Panc1 (cell line): ENCODE measurements around the gene RIMS1. TPM values are rescaled to one million over a fixed set of nuclear protein-coding genes. Genes with fewer than 3 reads are reported as not detected.

ENCODE experiments used
- ATAC-seq: fragments of 200-7000 bp; cut with Tn5 transposase; 2 replicates; pipeline ENCODE4 v1.9.1; 2020; ENCODE audit warnings: mild to moderate bottlenecking, moderate library complexity
- BruUV-seq: library from RNA; stranded (reverse); fragments of 400-500 nt; replicated peaks from 2 replicates; lab custom pipeline; 2021; lab: Mats Ljungman, UMichigan
- CTCF ChIA-PET: fragments of 300-600 bp; sonication (Branson Sonifier 250); formaldehyde crosslinking; loops from one replicate; lab custom pipeline; 2022; ENCODE audit warnings: antibody characterized with exemption; lab: Charles Lee
- POLR2A ChIA-PET: fragments of 300-600 bp; sonication (Branson Sonifier 250); formaldehyde crosslinking; loops from one replicate; lab custom pipeline; 2022; ENCODE audit warnings: antibody characterized with exemption; lab: Charles Lee
- DNase-seq: peaks from one replicate; pipeline ENCODE4 v3.0.0-alpha.2; 2010; ENCODE audit warnings: low read depth, low spot score
- H3K27ac ChIP-seq: 2 replicates; pipeline ENCODE4 v1.5.1; 2011; ENCODE audit warnings: mild to moderate bottlenecking, low read length, inconsistent platforms
- H3K27me3 ChIP-seq: fragments of 200-500 bp; sonication (Bioruptor generic); 2 replicates; pipeline ENCODE4 v1.6.0; 2014; ENCODE audit warnings: low read length, inconsistent platforms; ENCODE audit not compliant: control insufficient read depth, insufficient read depth
- H3K36me3 ChIP-seq: fragments of 200-500 bp; sonication (Bioruptor generic); 2 replicates; pipeline ENCODE4 v1.5.1; 2014; ENCODE audit warnings: inconsistent platforms, mild to moderate bottlenecking, low read length, moderate library complexity; ENCODE audit not compliant: control insufficient read depth, insufficient read depth
- H3K4me1 ChIP-seq: 2 replicates; pipeline ENCODE4 v1.5.1; 2011; ENCODE audit warnings: inconsistent platforms, mild to moderate bottlenecking, low read length, moderate library complexity; ENCODE audit not compliant: control insufficient read depth, insufficient read depth
- H3K4me3 ChIP-seq, 2 experiments: 2 replicates each; pipeline ENCODE4 v1.5.1; 2011 to 2012; ENCODE audit warnings: low read depth in 2 of 2, low read length in 2 of 2, mild to moderate bottlenecking in 2 of 2, inconsistent platforms in 1 of 2, moderate library complexity in 1 of 2
- H3K9me3 ChIP-seq: fragments of 200-500 bp; sonication (Bioruptor generic); 2 replicates; pipeline ENCODE4 v1.5.1; 2014; ENCODE audit warnings: low read depth, mild to moderate bottlenecking, inconsistent platforms, low read length, moderate library complexity; ENCODE audit not compliant: control insufficient read depth, insufficient read depth
- POLR2AphosphoS5 ChIP-seq: IDR thresholded peaks from 2 replicates; pipeline ENCODE4 v1.6.1; 2012; ENCODE audit warnings: mild to moderate bottlenecking, low read depth, low read length, moderate library complexity
- SIN3A ChIP-seq: IDR thresholded peaks from 2 replicates; pipeline ENCODE4 v1.6.1; 2012; ENCODE audit warnings: low read depth, mild to moderate bottlenecking, low read length, moderate library complexity, borderline replicate concordance; ENCODE audit not compliant: insufficient read depth
- TCF7L2 ChIP-seq: IDR thresholded peaks from 2 replicates; pipeline ENCODE4 v1.6.1; 2011; ENCODE audit warnings: mild to moderate bottlenecking, low read depth, low read length, inconsistent platforms
- in situ Hi-C: cut with HindIII; loops from 2 replicates; pipeline ENCODE4 v1.10.0; 2016; ENCODE audit warnings: low sequenced_read_pairs, low pct_unique_long_range_greater_than_20kb
- intact Hi-C: fragments of 100-400 bp; cut with micrococcal nuclease; formaldehyde crosslinking; loops from one replicate; pipeline ENCODE4 v1.10.0; 2022; ENCODE audit not compliant: unreplicated experiment
- total RNA-seq: library from RNA; stranded (reverse); gene quantifications from one replicate; pipeline ENCODE4 v1.2.1, GENCODE V29; 2021; ENCODE audit not compliant: unreplicated experiment
- TF ChIP-seq, protein P1 (sequence below): fragments of 450-650 bp; IDR thresholded peaks from 2 replicates; pipeline ENCODE4 v1.5.1; 2017; ENCODE audit warnings: mild to moderate bottlenecking
- TF ChIP-seq, protein P2 (sequence below), 2 experiments: IDR thresholded peaks; 2 replicates each; pipeline ENCODE4 v1.6.1; 2011 to 2012; ENCODE audit warnings: low read depth in 2 of 2, control low read depth in 1 of 2, low read length in 1 of 2, mild to moderate bottlenecking in 1 of 2, moderate library complexity in 1 of 2; ENCODE audit not compliant: insufficient read depth in 1 of 2

The RIMS1 gene
- total RNA-seq, 1 experiment from 2014 or later, result 0.18 TPM

DNA sequence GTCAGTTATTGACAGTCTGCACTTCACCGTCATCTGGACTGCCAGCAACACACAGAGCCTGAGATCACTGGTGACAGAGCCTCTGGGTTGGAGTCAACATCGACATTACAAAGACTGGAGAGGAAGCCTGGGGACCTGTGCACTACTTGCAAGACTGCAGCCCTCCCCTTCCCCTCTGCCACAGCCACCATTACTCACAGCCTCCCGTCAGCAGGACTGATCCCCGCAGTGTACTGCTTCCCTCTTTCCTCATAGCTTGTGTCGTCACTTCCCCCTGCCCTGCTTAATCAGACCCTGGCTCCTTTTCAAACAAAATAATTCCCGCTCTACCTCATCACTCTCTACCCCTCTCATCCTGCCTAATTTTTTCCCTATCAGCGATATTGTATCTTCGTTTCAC is 500.0 kb downstream of the RIMS1 start:
- Histone ChIP-seq H3K36me3 (no peaks in the 10 kb centered on the region), H3K4me1 (no peaks in the 10 kb centered on the region), H3K27ac (no peak overlapping the region), H3K4me3 (no peak overlapping the region), H3K9me3 (no peaks in the 10 kb centered on the region), H3K27me3 (no peaks in the 10 kb centered on the region)
- in situ Hi-C loops, result no loop called here
- no TSS peak for BruUV-seq
- CTCF ChIA-PET, result no interaction called here
- intact Hi-C loops, result no loop called here
- TF ChIP-seq SIN3A, result no peak
- no peak for TF ChIP-seq TCF7L2
- TF ChIP-seq, protein P1, sequence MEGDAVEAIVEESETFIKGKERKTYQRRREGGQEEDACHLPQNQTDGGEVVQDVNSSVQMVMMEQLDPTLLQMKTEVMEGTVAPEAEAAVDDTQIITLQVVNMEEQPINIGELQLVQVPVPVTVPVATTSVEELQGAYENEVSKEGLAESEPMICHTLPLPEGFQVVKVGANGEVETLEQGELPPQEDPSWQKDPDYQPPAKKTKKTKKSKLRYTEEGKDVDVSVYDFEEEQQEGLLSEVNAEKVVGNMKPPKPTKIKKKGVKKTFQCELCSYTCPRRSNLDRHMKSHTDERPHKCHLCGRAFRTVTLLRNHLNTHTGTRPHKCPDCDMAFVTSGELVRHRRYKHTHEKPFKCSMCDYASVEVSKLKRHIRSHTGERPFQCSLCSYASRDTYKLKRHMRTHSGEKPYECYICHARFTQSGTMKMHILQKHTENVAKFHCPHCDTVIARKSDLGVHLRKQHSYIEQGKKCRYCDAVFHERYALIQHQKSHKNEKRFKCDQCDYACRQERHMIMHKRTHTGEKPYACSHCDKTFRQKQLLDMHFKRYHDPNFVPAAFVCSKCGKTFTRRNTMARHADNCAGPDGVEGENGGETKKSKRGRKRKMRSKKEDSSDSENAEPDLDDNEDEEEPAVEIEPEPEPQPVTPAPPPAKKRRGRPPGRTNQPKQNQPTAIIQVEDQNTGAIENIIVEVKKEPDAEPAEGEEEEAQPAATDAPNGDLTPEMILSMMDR, result no peak
- TF ChIP-seq, protein P2, sequence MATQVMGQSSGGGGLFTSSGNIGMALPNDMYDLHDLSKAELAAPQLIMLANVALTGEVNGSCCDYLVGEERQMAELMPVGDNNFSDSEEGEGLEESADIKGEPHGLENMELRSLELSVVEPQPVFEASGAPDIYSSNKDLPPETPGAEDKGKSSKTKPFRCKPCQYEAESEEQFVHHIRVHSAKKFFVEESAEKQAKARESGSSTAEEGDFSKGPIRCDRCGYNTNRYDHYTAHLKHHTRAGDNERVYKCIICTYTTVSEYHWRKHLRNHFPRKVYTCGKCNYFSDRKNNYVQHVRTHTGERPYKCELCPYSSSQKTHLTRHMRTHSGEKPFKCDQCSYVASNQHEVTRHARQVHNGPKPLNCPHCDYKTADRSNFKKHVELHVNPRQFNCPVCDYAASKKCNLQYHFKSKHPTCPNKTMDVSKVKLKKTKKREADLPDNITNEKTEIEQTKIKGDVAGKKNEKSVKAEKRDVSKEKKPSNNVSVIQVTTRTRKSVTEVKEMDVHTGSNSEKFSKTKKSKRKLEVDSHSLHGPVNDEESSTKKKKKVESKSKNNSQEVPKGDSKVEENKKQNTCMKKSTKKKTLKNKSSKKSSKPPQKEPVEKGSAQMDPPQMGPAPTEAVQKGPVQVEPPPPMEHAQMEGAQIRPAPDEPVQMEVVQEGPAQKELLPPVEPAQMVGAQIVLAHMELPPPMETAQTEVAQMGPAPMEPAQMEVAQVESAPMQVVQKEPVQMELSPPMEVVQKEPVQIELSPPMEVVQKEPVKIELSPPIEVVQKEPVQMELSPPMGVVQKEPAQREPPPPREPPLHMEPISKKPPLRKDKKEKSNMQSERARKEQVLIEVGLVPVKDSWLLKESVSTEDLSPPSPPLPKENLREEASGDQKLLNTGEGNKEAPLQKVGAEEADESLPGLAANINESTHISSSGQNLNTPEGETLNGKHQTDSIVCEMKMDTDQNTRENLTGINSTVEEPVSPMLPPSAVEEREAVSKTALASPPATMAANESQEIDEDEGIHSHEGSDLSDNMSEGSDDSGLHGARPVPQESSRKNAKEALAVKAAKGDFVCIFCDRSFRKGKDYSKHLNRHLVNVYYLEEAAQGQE (IDR thresholded peaks at IDR 0.05; ENCODE audit: insufficient read depth in 1 of 2, low read depth in 2 of 2, low read length in 1 of 2), result no peak
- no peak for TF ChIP-seq POLR2AphosphoS5
- POLR2A ChIA-PET, result no interaction called here
- DNase-seq (no peak), ATAC-seq (no peak)

DNA sequence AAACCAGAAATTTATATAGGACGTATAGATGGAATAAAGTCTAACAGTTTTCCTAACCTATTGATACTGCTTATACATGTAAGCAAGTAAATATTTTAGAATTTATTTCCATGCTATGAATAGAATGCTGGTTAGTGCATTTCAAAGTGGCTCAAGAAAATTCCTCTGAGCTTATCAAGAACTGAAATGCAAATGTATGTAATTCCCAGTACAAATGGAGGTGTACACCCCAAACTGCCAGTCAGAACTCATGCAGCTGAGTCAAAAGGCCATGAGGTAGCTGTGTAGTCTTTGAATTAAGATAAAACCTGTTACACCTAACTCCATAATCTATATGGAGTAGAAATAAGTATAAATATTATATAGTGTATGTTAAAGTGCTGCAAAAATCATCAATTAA is 503.3 kb downstream of the RIMS1 start:
- intact Hi-C loops, result no loop called here
- BruUV-seq, result no TSS peak
- H3K27ac ChIP-seq, result no peak overlapping the region
- ATAC-seq (no peak), DNase-seq (no peak)
- POLR2A ChIA-PET, result no interaction called here
- no peak overlapping the region for H3K4me3 ChIP-seq
- in situ Hi-C loops, result no loop called here
- CTCF ChIA-PET, result no interaction called here
- no peaks in the 10 kb centered on the region for H3K9me3 ChIP-seq
- TF ChIP-seq POLR2AphosphoS5 (no peak), TCF7L2 (no peak), SIN3A (no peak)
- TF ChIP-seq, protein P1, result no peak
- TF ChIP-seq, protein P2 (IDR thresholded peaks at IDR 0.05; ENCODE audit: insufficient read depth in 1 of 2, low read depth in 2 of 2, low read length in 1 of 2), result no peak
- no peaks in the 10 kb centered on the region for H3K27me3 ChIP-seq
- no peaks in the 10 kb centered on the region for H3K4me1 ChIP-seq
- no peaks in the 10 kb centered on the region for H3K36me3 ChIP-seq
